Ascending aorta (tissue), 2 donors: Measurements from ENCODE around the gene SERAC1. TPM values are rescaled to one million over a fixed set of nuclear protein-coding genes. Genes with fewer than 3 reads are reported as not detected.
A peak's percentile ranks its signal among the peaks of the same experiment; 100 is the strongest.

Source experiments
- DNase-seq, 2 donors: peaks; one replicate each; pipeline ENCODE4 v3.0.0-alpha.2; 2019; ENCODE audit warnings: low spot score in 2 of 2
- H3K27ac ChIP-seq, 2 donors: fragments of 200-600 bp; sonication (generic); one replicate each; pipeline ENCODE4 v1.5.1; 2016 to 2017; ENCODE audit warnings: mild to moderate bottlenecking in 1 of 2
- H3K27me3 ChIP-seq: fragments of 200-600 bp; sonication (generic); one replicate; pipeline ENCODE4 v1.5.1; 2017
- H3K36me3 ChIP-seq, 2 donors: fragments of 200-600 bp; sonication (generic); one replicate each; pipeline ENCODE4 v1.5.1; 2016
- H3K4me1 ChIP-seq, 2 donors: fragments of 200-600 bp; sonication (generic); one replicate each; pipeline ENCODE4 v1.5.1; 2016 to 2017; ENCODE audit warnings: mild to moderate bottlenecking in 1 of 2
- H3K4me3 ChIP-seq, 2 donors: fragments of 200-600 bp; sonication (generic); one replicate each; pipeline ENCODE4 v1.5.1; 2016 to 2017; ENCODE audit warnings: mild to moderate bottlenecking in 1 of 2
- H3K9me3 ChIP-seq, 2 donors: fragments of 200-600 bp; sonication (generic); one replicate each; pipeline ENCODE4 v1.5.1; 2016
- CTCF ChIP-seq, 3 experiments: fragments of 200-600 bp in 2 of 3; fragments of 450-650 bp in 1 of 3; sonication (generic) in 2 of 3; IDR thresholded peaks; one replicate each; pipeline ENCODE4 v1.5.1; 2016 to 2019; ENCODE audit warnings: antibody characterized with exemption in 3 of 3, mild to moderate bottlenecking in 1 of 3, moderate library complexity in 1 of 3
- intact Hi-C: fragments of 100-400 bp; cut with DNase I; formaldehyde crosslinking; loops from one replicate; pipeline ENCODE4 v1.15.1; 2023
- total RNA-seq: library from RNA; depleted of rRNA; stranded (reverse); fragments of >200 nt; gene quantifications from one replicate; pipeline ENCODE4 v1.1.0, GENCODE V29; 2016

SERAC1 gene
- total RNA-seq, 1 donor from 2014 or later = 9.3 TPM

GRCh38 chr6:158078320-158078719, 89.7 kb downstream of the SERAC1 start:
- no peak overlapping the region for H3K4me3 ChIP-seq
- H3K27me3 ChIP-seq = no peaks in the 10 kb centered on the region
- peaks cover 22 to 63% of the 10 kb centered on the region in 2 donors for H3K36me3 ChIP-seq
- H3K4me1 ChIP-seq = no peaks in the 10 kb centered on the region
- DNase-seq = no peak
- no peak for TF ChIP-seq CTCF (IDR thresholded peaks at IDR 0.05)
- intact Hi-C loops = no loop called here
- H3K27ac ChIP-seq = no peak overlapping the region
- no peaks in the 10 kb centered on the region for H3K9me3 ChIP-seq

- TF ChIP-seq CTCF (IDR thresholded peaks at IDR 0.05) = no peak
- H3K9me3 ChIP-seq = no peaks in the 10 kb centered on the region
- no peak overlapping the region for H3K4me3 ChIP-seq
- H3K36me3 ChIP-seq = peaks cover 21 to 57% of the 10 kb centered on the region in 2 donors
- peak in 1 of 2 donors; percentile 46 for DNase-seq
- no peaks in the 10 kb centered on the region for H3K27me3 ChIP-seq
- intact Hi-C loops = no loop called here
- no peaks in the 10 kb centered on the region for H3K4me1 ChIP-seq
- no peak overlapping the region for H3K27ac ChIP-seq
Observed at GRCh38 chr6:158077676-158078075, 90.4 kb downstream of the SERAC1 start.

GRCh38 chr6:158076548-158076947, 91.5 kb downstream of the SERAC1 start:
- no peak for DNase-seq
- Histone ChIP-seq H3K27ac (no peak overlapping the region), H3K4me1 (no peaks in the 10 kb centered on the region), H3K27me3 (no peaks in the 10 kb centered on the region), H3K9me3 (no peaks in the 10 kb centered on the region), H3K36me3 (peaks cover 22 to 55% of the 10 kb centered on the region in 2 donors), H3K4me3 (no peak overlapping the region)
- intact Hi-C loops = no loop called here
- no peak for TF ChIP-seq CTCF (IDR thresholded peaks at IDR 0.05)

GRCh38 chr6:158073776-158074175, 94.3 kb downstream of the SERAC1 start:
- no peak for TF ChIP-seq CTCF (IDR thresholded peaks at IDR 0.05)
- H3K36me3 ChIP-seq = peaks cover 32 to 65% of the 10 kb centered on the region in 2 donors
- peaks cover 0 to 5% of the 10 kb centered on the region in 2 donors for H3K4me1 ChIP-seq
- H3K27me3 ChIP-seq = no peaks in the 10 kb centered on the region
- no peak for DNase-seq
- H3K9me3 ChIP-seq = no peaks in the 10 kb centered on the region
- no peak overlapping the region for H3K27ac ChIP-seq
- H3K4me3 ChIP-seq = no peak overlapping the region
- intact Hi-C loops = loop anchor here (5.0 kb wide), 3 partner anchors 171 to 316 kb away; partner anchors contain the start of gene SNX9

GRCh38 chr6:158072083-158072721, 95.9 kb downstream of the SERAC1 start:
- Histone ChIP-seq H3K27me3 (no peaks in the 10 kb centered on the region), H3K36me3 (peaks cover 20 to 53% of the 10 kb centered on the region in 2 donors), H3K4me1 (peaks cover 0 to 11% of the 10 kb centered on the region in 2 donors), H3K4me3 (no peak overlapping the region), H3K27ac (peak overlapping the region; percentile 26 to 36), H3K9me3 (no peaks in the 10 kb centered on the region)
- DNase-seq = peak in 1 of 2 donors; percentile 88
- intact Hi-C loops = loop anchor here (1.0 to 5.0 kb wide), 4 partner anchors 91 to 315 kb away; partner anchors contain the start of genes SNX9 and SYNJ2
- TF ChIP-seq CTCF (IDR thresholded peaks at IDR 0.05) = peak; percentile 81 to 93 (median 82)
